Measurements from ENCODE around the gene KLF6.

The KLF6 gene

GRCh38 chr10:3780771-3781467 lies 4.1 kb downstream of the KLF6 start:
- peaks cover 42 to 43% of the 10 kb centered on the region in 2 donors for H3K36me3 ChIP-seq (ENCODE audit: control insufficient read depth in 2 of 2, insufficient read depth in 2 of 2, low read length in 2 of 2)
- H3K27ac ChIP-seq (ENCODE audit: low read length), result peak overlapping the region; percentile 99
- H3K27me3 ChIP-seq (ENCODE audit: control insufficient read depth in 1 of 2, insufficient read depth in 2 of 2, low read length in 2 of 2), result no peaks in the 10 kb centered on the region
- peak overlapping the region; percentile 69 to 100 for H3K9ac ChIP-seq (ENCODE audit: low read length in 2 of 2)
- peaks cover 60% of the 10 kb centered on the region for H3K4me1 ChIP-seq (ENCODE audit: control insufficient read depth, insufficient read depth, low read length)
- no peaks in the 10 kb centered on the region for H3K9me3 ChIP-seq (ENCODE audit: control insufficient read depth in 2 of 2, low read length in 2 of 2)
- H3K4me3 ChIP-seq (ENCODE audit: low read length in 2 of 2), result peak overlapping the region; percentile 96 to 98

GRCh38 chr10:3780021-3780770 lies 4.8 kb downstream of the KLF6 start:
- Histone ChIP-seq H3K4me3 (ENCODE audit: low read length in 2 of 2) (peak overlapping the region; percentile 96 to 98), H3K9ac (ENCODE audit: low read length in 2 of 2) (peak overlapping the region; percentile 69 to 100), H3K4me1 (ENCODE audit: control insufficient read depth, insufficient read depth, low read length) (peaks cover 59% of the 10 kb centered on the region), H3K27me3 (ENCODE audit: control insufficient read depth in 1 of 2, insufficient read depth in 2 of 2, low read length in 2 of 2) (no peaks in the 10 kb centered on the region), H3K9me3 (ENCODE audit: control insufficient read depth in 2 of 2, low read length in 2 of 2) (no peaks in the 10 kb centered on the region), H3K36me3 (ENCODE audit: control insufficient read depth in 2 of 2, insufficient read depth in 2 of 2, low read length in 2 of 2) (peaks cover 43% of the 10 kb centered on the region in 2 donors), H3K27ac (ENCODE audit: low read length) (peak overlapping the region; percentile 99)

GRCh38 chr10:3779158-3779741 lies 5.8 kb downstream of the KLF6 start:
- Histone ChIP-seq H3K4me1 (ENCODE audit: control insufficient read depth, insufficient read depth, low read length) (peaks cover 64% of the 10 kb centered on the region), H3K9me3 (ENCODE audit: control insufficient read depth in 2 of 2, low read length in 2 of 2) (no peaks in the 10 kb centered on the region), H3K27ac (ENCODE audit: low read length) (peak overlapping the region; percentile 99), H3K27me3 (ENCODE audit: control insufficient read depth in 1 of 2, insufficient read depth in 2 of 2, low read length in 2 of 2) (no peaks in the 10 kb centered on the region), H3K36me3 (ENCODE audit: control insufficient read depth in 2 of 2, insufficient read depth in 2 of 2, low read length in 2 of 2) (peaks cover 43 to 48% of the 10 kb centered on the region in 2 donors), H3K4me3 (ENCODE audit: low read length in 2 of 2) (peak overlapping the region; percentile 96 to 98), H3K9ac (ENCODE audit: low read length in 2 of 2) (peak overlapping the region; percentile 36 to 100)

GRCh38 chr10:3778692-3779157 lies 6.3 kb downstream of the KLF6 start:
- peaks cover 64% of the 10 kb centered on the region for H3K4me1 ChIP-seq (ENCODE audit: control insufficient read depth, insufficient read depth, low read length)
- H3K9me3 ChIP-seq (ENCODE audit: control insufficient read depth in 2 of 2, low read length in 2 of 2), result no peaks in the 10 kb centered on the region
- H3K27ac ChIP-seq (ENCODE audit: low read length), result peak overlapping the region; percentile 99
- peak overlapping the region in 1 of 2 donors; percentile 8 for H3K9ac ChIP-seq (ENCODE audit: low read length in 2 of 2)
- peaks cover 43 to 50% of the 10 kb centered on the region in 2 donors for H3K36me3 ChIP-seq (ENCODE audit: control insufficient read depth in 2 of 2, insufficient read depth in 2 of 2, low read length in 2 of 2)
- peak overlapping the region; percentile 96 to 98 for H3K4me3 ChIP-seq (ENCODE audit: low read length in 2 of 2)
- H3K27me3 ChIP-seq (ENCODE audit: control insufficient read depth in 1 of 2, insufficient read depth in 2 of 2, low read length in 2 of 2), result no peaks in the 10 kb centered on the region

- Histone ChIP-seq H3K36me3 (ENCODE audit: control insufficient read depth in 2 of 2, insufficient read depth in 2 of 2, low read length in 2 of 2) (peaks cover 43 to 50% of the 10 kb centered on the region in 2 donors), H3K9ac (ENCODE audit: low read length in 2 of 2) (peak overlapping the region; percentile 8 to 43), H3K9me3 (ENCODE audit: control insufficient read depth in 2 of 2, low read length in 2 of 2) (no peaks in the 10 kb centered on the region), H3K4me3 (ENCODE audit: low read length in 2 of 2) (peak overlapping the region in 1 of 2 donors; percentile 48), H3K27me3 (ENCODE audit: control insufficient read depth in 1 of 2, insufficient read depth in 2 of 2, low read length in 2 of 2) (no peaks in the 10 kb centered on the region), H3K27ac (ENCODE audit: low read length) (peak overlapping the region; percentile 53), H3K4me1 (ENCODE audit: control insufficient read depth, insufficient read depth, low read length) (peaks cover 64% of the 10 kb centered on the region)
These were observed 6.9 kb downstream of the KLF6 start for GRCh38 chr10:3777981-3778691.

GRCh38 chr10:3776796-3777571 lies 8.0 kb downstream of the KLF6 start:
- Histone ChIP-seq H3K9ac (ENCODE audit: low read length in 2 of 2) (peak overlapping the region; percentile 42 to 67), H3K4me3 (ENCODE audit: low read length in 2 of 2) (peak overlapping the region in 1 of 2 donors; percentile 47), H3K27me3 (ENCODE audit: control insufficient read depth in 1 of 2, insufficient read depth in 2 of 2, low read length in 2 of 2) (no peaks in the 10 kb centered on the region), H3K9me3 (ENCODE audit: control insufficient read depth in 2 of 2, low read length in 2 of 2) (no peaks in the 10 kb centered on the region), H3K36me3 (ENCODE audit: control insufficient read depth in 2 of 2, insufficient read depth in 2 of 2, low read length in 2 of 2) (peaks cover 43 to 50% of the 10 kb centered on the region in 2 donors), H3K4me1 (ENCODE audit: control insufficient read depth, insufficient read depth, low read length) (peaks cover 61% of the 10 kb centered on the region), H3K27ac (ENCODE audit: low read length) (peak overlapping the region; percentile 78)

GRCh38 chr10:3775696-3776551 lies 9.1 kb downstream of the KLF6 start:
- Histone ChIP-seq H3K4me3 (ENCODE audit: low read length in 2 of 2) (no peak overlapping the region), H3K27ac (ENCODE audit: low read length) (peak overlapping the region; percentile 69), H3K9me3 (ENCODE audit: control insufficient read depth in 2 of 2, low read length in 2 of 2) (no peaks in the 10 kb centered on the region), H3K36me3 (ENCODE audit: control insufficient read depth in 2 of 2, insufficient read depth in 2 of 2, low read length in 2 of 2) (peaks cover 32 to 40% of the 10 kb centered on the region in 2 donors), H3K27me3 (ENCODE audit: control insufficient read depth in 1 of 2, insufficient read depth in 2 of 2, low read length in 2 of 2) (no peaks in the 10 kb centered on the region), H3K4me1 (ENCODE audit: control insufficient read depth, insufficient read depth, low read length) (peaks cover 50% of the 10 kb centered on the region), H3K9ac (ENCODE audit: low read length in 2 of 2) (peak overlapping the region; percentile 3 to 24)

- Histone ChIP-seq H3K27ac (ENCODE audit: low read length) (peak overlapping the region; percentile 69), H3K36me3 (ENCODE audit: control insufficient read depth in 2 of 2, insufficient read depth in 2 of 2, low read length in 2 of 2) (peaks cover 24 to 32% of the 10 kb centered on the region in 2 donors), H3K27me3 (ENCODE audit: control insufficient read depth in 1 of 2, insufficient read depth in 2 of 2, low read length in 2 of 2) (no peaks in the 10 kb centered on the region), H3K9ac (ENCODE audit: low read length in 2 of 2) (peak overlapping the region in 1 of 2 donors; percentile 24), H3K4me1 (ENCODE audit: control insufficient read depth, insufficient read depth, low read length) (peaks cover 42% of the 10 kb centered on the region), H3K4me3 (ENCODE audit: low read length in 2 of 2) (no peak overlapping the region), H3K9me3 (ENCODE audit: control insufficient read depth in 2 of 2, low read length in 2 of 2) (no peaks in the 10 kb centered on the region)
These were observed 10.0 kb downstream of the KLF6 start for GRCh38 chr10:3774814-3775695.
